ENCODE measurements around the gene BAMBI. TPM values are rescaled to one million over a fixed set of nuclear protein-coding genes. Genes with fewer than 3 reads are reported as not detected.
A peak's percentile ranks its signal among the peaks of the same experiment; 100 is the strongest.
"Not testable (repeated sequence)": the region's sequence is repeated elsewhere in the genome, so short reads cannot be mapped to it uniquely, and the experiment has no call there.

The BAMBI gene
- total RNA-seq, 2 donors from 2014 or later: 9.1 to 26.0 TPM

DNA sequence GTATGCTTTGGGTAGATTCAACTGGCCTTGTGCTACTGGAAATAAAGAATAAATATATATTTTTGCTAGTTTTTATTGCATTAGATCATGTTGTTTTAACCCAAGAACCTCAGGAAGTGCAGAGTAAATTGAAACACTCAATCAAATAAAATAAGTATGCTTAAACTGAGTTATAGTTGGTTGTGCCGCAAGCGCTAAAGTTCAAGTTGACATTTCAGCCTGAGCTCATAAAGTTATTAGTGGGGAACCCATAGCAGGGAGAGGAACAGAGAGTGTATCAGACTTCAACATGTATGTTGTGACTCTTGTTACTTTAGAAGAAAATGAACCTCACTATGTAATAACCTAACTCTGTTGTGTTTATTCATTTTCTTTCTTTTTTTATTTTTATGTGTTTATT is 25.2 kb upstream of the BAMBI start:
- WGBS, 2 donors: 48 to 94% methylated on average over 2 of the region's 2 CpGs
- no peak for TF ChIP-seq POLR2A (IDR thresholded peaks at IDR 0.05)
- TF ChIP-seq, protein P1, sequence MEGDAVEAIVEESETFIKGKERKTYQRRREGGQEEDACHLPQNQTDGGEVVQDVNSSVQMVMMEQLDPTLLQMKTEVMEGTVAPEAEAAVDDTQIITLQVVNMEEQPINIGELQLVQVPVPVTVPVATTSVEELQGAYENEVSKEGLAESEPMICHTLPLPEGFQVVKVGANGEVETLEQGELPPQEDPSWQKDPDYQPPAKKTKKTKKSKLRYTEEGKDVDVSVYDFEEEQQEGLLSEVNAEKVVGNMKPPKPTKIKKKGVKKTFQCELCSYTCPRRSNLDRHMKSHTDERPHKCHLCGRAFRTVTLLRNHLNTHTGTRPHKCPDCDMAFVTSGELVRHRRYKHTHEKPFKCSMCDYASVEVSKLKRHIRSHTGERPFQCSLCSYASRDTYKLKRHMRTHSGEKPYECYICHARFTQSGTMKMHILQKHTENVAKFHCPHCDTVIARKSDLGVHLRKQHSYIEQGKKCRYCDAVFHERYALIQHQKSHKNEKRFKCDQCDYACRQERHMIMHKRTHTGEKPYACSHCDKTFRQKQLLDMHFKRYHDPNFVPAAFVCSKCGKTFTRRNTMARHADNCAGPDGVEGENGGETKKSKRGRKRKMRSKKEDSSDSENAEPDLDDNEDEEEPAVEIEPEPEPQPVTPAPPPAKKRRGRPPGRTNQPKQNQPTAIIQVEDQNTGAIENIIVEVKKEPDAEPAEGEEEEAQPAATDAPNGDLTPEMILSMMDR (IDR thresholded peaks at IDR 0.05): no peak
- DNase-seq: no peak

GRCh38 chr10:28652703-28653102 is 24.6 kb upstream of the BAMBI start:
- Histone ChIP-seq H3K36me3 (replicated peaks in 1 of 2; ENCODE audit: insufficient read depth in 1 of 2, low read depth in 2 of 2) (no peaks in the 10 kb centered on the region), H3K27ac (no peak overlapping the region), H3K27me3 (no peaks in the 10 kb centered on the region), H3K4me1 (no peaks in the 10 kb centered on the region), H3K9me3 (no peaks in the 10 kb centered on the region), H3K4me3 (no peak overlapping the region)
- no peak for DNase-seq
- 86 to 91% methylated on average over 5 of the region's 5 CpGs for WGBS, 2 donors
- TF ChIP-seq, protein P1 (IDR thresholded peaks at IDR 0.05): no peak
- no peak for TF ChIP-seq POLR2A (IDR thresholded peaks at IDR 0.05)
- intact Hi-C loops (cut with DNase I): no loop called here
- ATAC-seq: no peak

More for the DNA sequence above, 25.2 kb upstream of the BAMBI start:
- no peak overlapping the region for H3K4me3 ChIP-seq
- no peaks in the 10 kb centered on the region for H3K27me3 ChIP-seq
- no peak overlapping the region for H3K27ac ChIP-seq
- ATAC-seq: no peak
- no peaks in the 10 kb centered on the region for H3K36me3 ChIP-seq (replicated peaks in 1 of 2; ENCODE audit: insufficient read depth in 1 of 2, low read depth in 2 of 2)
- H3K4me1 ChIP-seq: no peaks in the 10 kb centered on the region
- intact Hi-C loops (cut with DNase I): no loop called here
- no peaks in the 10 kb centered on the region for H3K9me3 ChIP-seq

DNA sequence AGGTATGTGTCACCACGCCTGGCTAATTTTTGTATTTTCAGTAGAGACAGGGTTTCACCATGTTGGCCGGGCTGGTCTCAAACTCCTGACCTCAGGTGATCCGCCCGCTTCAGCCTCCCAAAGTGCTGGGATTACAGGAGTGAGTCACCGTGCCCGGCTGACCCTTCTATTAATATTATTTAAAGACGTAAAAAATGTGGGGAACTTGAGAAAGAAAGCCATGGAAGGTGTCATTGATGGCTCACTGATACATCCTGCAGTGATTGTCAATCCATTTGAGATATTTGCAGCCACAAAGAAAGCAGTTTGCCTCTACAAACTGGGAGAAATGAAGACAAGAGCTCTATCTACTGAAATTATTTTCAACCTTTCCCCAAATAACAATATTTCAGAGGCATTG is 18.5 kb upstream of the BAMBI start:
- H3K4me1 ChIP-seq; H3K9me3 ChIP-seq; H3K36me3 ChIP-seq (replicated peaks in 1 of 2; ENCODE audit: insufficient read depth in 1 of 2, low read depth in 2 of 2); intact Hi-C loops (cut with DNase I); H3K27ac ChIP-seq; DNase-seq; ATAC-seq; H3K4me3 ChIP-seq; H3K27me3 ChIP-seq: not testable (repeated sequence)
- WGBS, 2 donors: 76 to 87% methylated on average over 7 of the region's 7 CpGs

GRCh38 chr10:28661035-28661434 is 16.3 kb upstream of the BAMBI start:
- Histone ChIP-seq H3K4me1 (peaks cover 7% of the 10 kb centered on the region), H3K4me3 (no peak overlapping the region), H3K27me3 (no peaks in the 10 kb centered on the region), H3K27ac (no peak overlapping the region), H3K9me3 (no peaks in the 10 kb centered on the region), H3K36me3 (replicated peaks in 1 of 2; ENCODE audit: insufficient read depth in 1 of 2, low read depth in 2 of 2) (no peaks in the 10 kb centered on the region)
- DNase-seq (no peak), ATAC-seq (no peak)
- 49 to 79% methylated on average over 3 of the region's 3 CpGs for WGBS, 2 donors
- intact Hi-C loops (cut with DNase I): loop anchor here (5.0 to 10.0 kb wide), 2 partner anchors 464 to 646 kb away; no protein-coding TSS in a partner anchor
- TF ChIP-seq, protein P1 (IDR thresholded peaks at IDR 0.05): no peak
- no peak for TF ChIP-seq POLR2A (IDR thresholded peaks at IDR 0.05)

DNA sequence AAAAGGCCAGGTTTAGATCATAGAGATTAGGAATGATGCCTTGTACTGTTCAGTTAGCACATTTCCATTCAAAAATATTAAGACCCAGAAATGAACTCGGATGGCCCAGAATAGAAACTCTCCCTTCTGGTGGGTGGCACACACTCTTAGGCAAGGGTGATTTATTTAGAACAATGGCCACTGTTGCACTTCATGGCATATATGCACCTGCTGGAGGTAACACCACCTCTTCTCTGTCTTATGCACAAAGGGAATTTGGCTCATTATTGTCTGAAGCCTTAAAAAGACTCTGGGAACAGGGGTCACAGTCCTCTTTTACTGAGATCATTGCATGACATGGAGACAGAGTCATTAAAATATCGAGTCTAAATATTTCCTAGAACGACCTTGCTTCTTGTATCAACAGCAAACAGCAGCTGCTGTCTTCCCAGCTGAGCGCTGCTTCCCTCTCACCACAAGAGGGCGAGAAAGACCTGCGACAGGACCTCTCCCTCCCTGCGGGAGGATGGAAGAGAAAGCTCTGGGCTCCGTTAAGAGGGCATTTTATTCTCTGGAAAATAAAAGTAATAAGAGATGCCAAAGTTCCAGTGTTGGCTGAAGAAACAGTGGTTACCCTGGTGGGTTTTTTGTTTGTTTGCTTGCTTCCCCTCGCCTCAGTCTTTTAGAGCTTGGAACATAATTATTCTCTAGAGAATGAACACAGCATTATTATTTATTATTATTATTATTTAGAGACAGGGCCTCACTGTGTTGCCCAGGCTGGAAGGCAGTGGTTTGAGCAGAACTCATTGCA is 13.5 kb upstream of the BAMBI start:
- intact Hi-C loops (cut with DNase I): loop anchor here (5.0 to 10.0 kb wide), 2 partner anchors 461 to 644 kb away; no protein-coding TSS in a partner anchor
- no peak for TF ChIP-seq POLR2A (IDR thresholded peaks at IDR 0.05)
- TF ChIP-seq, protein P1 (IDR thresholded peaks at IDR 0.05): peak; percentile 89 to 98 (median 96)
- Histone ChIP-seq H3K9me3 (no peaks in the 10 kb centered on the region), H3K4me3 (no peak overlapping the region), H3K4me1 (peaks cover 14% of the 10 kb centered on the region), H3K27me3 (peaks cover 0 to 16% of the 10 kb centered on the region in 2 donors), H3K27ac (peak overlapping the region in 1 of 4 donors; percentile 43), H3K36me3 (replicated peaks in 1 of 2; ENCODE audit: insufficient read depth in 1 of 2, low read depth in 2 of 2) (no peaks in the 10 kb centered on the region)
- ATAC-seq: peak; percentile 96
- DNase-seq: peak; percentile 87 to 88 (median 88)
- WGBS, 2 donors: 3 to 4% methylated on average over 9 of the region's 9 CpGs
